K562 (cell line): ENCODE data around the gene JPH3. TPM values are rescaled to one million over a fixed set of nuclear protein-coding genes. Genes with fewer than 3 reads are reported as not detected.

ENCODE experiments used
- ARHGAP35 ChIP-seq: fragments of 450-650 bp; IDR thresholded peaks from 2 replicates; pipeline ENCODE4 v1.6.1; 2018; ENCODE audit not compliant: partially characterized antibody
- ATF1 ChIP-seq, 2 experiments: fragments of 450-650 bp in 1 of 2; IDR thresholded peaks; 2 replicates each; pipeline ENCODE4 v1.6.1; 2016; ENCODE audit warnings: missing compliant biosample characterization in 1 of 2, missing genetic modification characterization in 1 of 2
- ATF3 ChIP-seq, 2 experiments: fragments of 450-650 bp in 1 of 2; sonication (generic) in 1 of 2; formaldehyde crosslinking in 1 of 2; IDR thresholded peaks in 1 of 2; conservative IDR thresholded peaks in 1 of 2; 2 replicates each; pipeline versions ENCODE4 v1.6.1 to v1.8.1; 2016 to 2023; ENCODE audit warnings: mild to moderate bottlenecking in 2 of 2, moderate library complexity in 2 of 2, inconsistent platforms in 1 of 2, missing genetic modification reagents in 1 of 2
- BACH1 ChIP-seq: fragments of 200-800 bp; sonication (Bioruptor generic); IDR thresholded peaks from 2 replicates; pipeline ENCODE4 v1.6.1; 2016; ENCODE audit warnings: missing genetic modification characterization, missing compliant biosample characterization
- BDP1 ChIP-seq: IDR thresholded peaks from 3 replicates; pipeline ENCODE4 v1.6.1; 2011; ENCODE audit not compliant: insufficient read length, insufficient read depth
- CBFB ChIP-seq: sonication (generic); formaldehyde crosslinking; IDR thresholded peaks from 2 replicates; pipeline ENCODE4 v1.4.0; 2020; ENCODE audit warnings: mild to moderate bottlenecking, missing genetic modification reagents
- GATA2 ChIP-seq: sonication (generic); formaldehyde crosslinking; IDR thresholded peaks from 2 replicates; pipeline ENCODE4 v1.4.0; 2020; ENCODE audit warnings: mild to moderate bottlenecking, missing genetic modification reagents
- GATAD2A ChIP-seq: fragments of 450-650 bp; IDR thresholded peaks from 2 replicates; pipeline ENCODE4 v1.6.1; 2017
- HDGF ChIP-seq: fragments of 450-650 bp; IDR thresholded peaks from 2 replicates; pipeline ENCODE4 v1.6.1; 2016
- HMGN3 ChIP-seq: IDR thresholded peaks from 2 replicates; pipeline ENCODE4 v1.6.1; 2011; ENCODE audit warnings: borderline replicate concordance, low read depth, mild to moderate bottlenecking, mixed read lengths, low read length; ENCODE audit not compliant: insufficient read length; ENCODE audit errors: extremely low read depth
- IRF1 ChIP-seq: sonication (generic); formaldehyde crosslinking; IDR thresholded peaks from 2 replicates; pipeline ENCODE4 v1.8.0; 2022; ENCODE audit warnings: missing genetic modification reagents, mild to moderate bottlenecking, borderline replicate concordance
- JUN ChIP-seq, 2 experiments: sonication (generic) in 1 of 2; formaldehyde crosslinking in 1 of 2; IDR thresholded peaks; 2 replicates each; pipeline versions ENCODE4 v1.6.1 to v1.8.0; 2012 to 2022; ENCODE audit warnings: borderline replicate concordance in 2 of 2, mild to moderate bottlenecking in 2 of 2, improper control_type of control experiment in 1 of 2, low read depth in 1 of 2, low read length in 1 of 2, missing genetic modification reagents in 1 of 2
- MCM3 ChIP-seq: fragments of 450-650 bp; IDR thresholded peaks from 2 replicates; pipeline ENCODE4 v1.6.1; 2016
- NCOA4 ChIP-seq: fragments of 450-650 bp; IDR thresholded peaks from 2 replicates; pipeline ENCODE4 v1.6.1; 2018; ENCODE audit warnings: mild to moderate bottlenecking; ENCODE audit not compliant: partially characterized antibody
- NFIC ChIP-seq: fragments of 450-650 bp; IDR thresholded peaks from 2 replicates; pipeline ENCODE4 v1.6.1; 2017; ENCODE audit warnings: mild to moderate bottlenecking, inconsistent platforms
- PHF20 ChIP-seq: fragments of 450-650 bp; IDR thresholded peaks from 2 replicates; pipeline ENCODE4 v1.6.1; 2018; ENCODE audit not compliant: partially characterized antibody
- PPARD ChIP-seq: fragments of 250-450 bp; sonication (Bioruptor Pico); IDR thresholded peaks from 2 replicates; pipeline ENCODE4 v1.8.0; 2022; ENCODE audit warnings: inconsistent platforms, mild to moderate bottlenecking, moderate library complexity
- SMAD1 ChIP-seq: fragments of 150-350 bp; IDR thresholded peaks from 2 replicates; pipeline ENCODE4 v1.6.1; 2014; ENCODE audit warnings: low read length, low read depth; ENCODE audit not compliant: partially characterized antibody
- SNIP1 ChIP-seq: fragments of 450-650 bp; IDR thresholded peaks from 2 replicates; pipeline ENCODE4 v1.7.1; 2017; ENCODE audit warnings: low read depth, mild to moderate bottlenecking
- STAT5A ChIP-seq: IDR thresholded peaks from 2 replicates; pipeline ENCODE4 v1.6.1; 2012; ENCODE audit warnings: low read length, inconsistent platforms, borderline replicate concordance
- U2AF1 ChIP-seq: fragments of 200-400 bp; formaldehyde crosslinking; optimal IDR thresholded peaks from 2 replicates; pipeline ENCODE3; 2017; ENCODE audit warnings: mild to moderate bottlenecking, low read depth, low read length, moderate library complexity
- USF2 ChIP-seq: sonication (generic); formaldehyde crosslinking; IDR thresholded peaks from 2 replicates; pipeline ENCODE4 v1.5.0; 2020; ENCODE audit warnings: missing genetic modification reagents
- ZKSCAN1 ChIP-seq: fragments of 150-350 bp; IDR thresholded peaks from 2 replicates; pipeline ENCODE4 v1.6.1; 2016; ENCODE audit warnings: low read depth, low read length
- ZNF140 ChIP-seq: fragments of 250-450 bp; sonication (Bioruptor Pico); IDR thresholded peaks from 2 replicates; pipeline ENCODE4 v1.8.0; 2021; ENCODE audit warnings: moderate library complexity, mild to moderate bottlenecking, inconsistent platforms
- ZNF253 ChIP-seq: fragments of 250-450 bp; sonication (Bioruptor Pico); conservative IDR thresholded peaks from 2 replicates; pipeline ENCODE4 v1.6.1; 2021; ENCODE audit warnings: mild to moderate bottlenecking
- ZNF324 ChIP-seq: fragments of 250-450 bp; sonication (Bioruptor Pico); IDR thresholded peaks from 2 replicates; pipeline ENCODE4 v1.4.0; 2020; ENCODE audit warnings: mild to moderate bottlenecking
- ZNF384 ChIP-seq: IDR thresholded peaks from 2 replicates; pipeline ENCODE4 v1.6.1; 2012; ENCODE audit warnings: low read depth, low read length, improper control_type of control experiment
- polyA plus RNA-seq, 8 experiments: library from polyadenylated mRNA; depleted of rRNA in 4 of 8; stranded (reverse) in 5 of 8; unstranded in 3 of 8; fragments of >200 nt; fragmentation: Nextera tagmentation in 2 of 8; fragmentation: Illumina TruSeq in 1 of 8; extraction: Ambion mirVana in 2 of 8; extraction: Trizol in 1 of 8; gene quantifications; 2 replicates each; pipeline versions ENCODE4 v1.2.1 to v1.2.3, GENCODE V29; 2011 to 2014; ENCODE audit warnings: inconsistent platforms in 1 of 8, missing spikeins in 1 of 8
- total RNA-seq, 7 experiments: library from RNA; depleted of rRNA in 6 of 7; stranded (reverse); fragments of >200 nt in 6 of 7; fragmentation: Illumina TruSeq in 2 of 7; extraction: Trizol in 2 of 7; gene quantifications; 2 replicates each; pipeline versions ENCODE4 v1.2.1 to v1.2.3, GENCODE V29; 2011 to 2021; ENCODE audit warnings: low replicate concordance in 1 of 7

JPH3 gene
- total and polyA plus RNA-seq, 9 of the 15 experiments (the other 6 are each of a cell fraction or from before 2014, with no cell fraction given) = 0.01 TPM; not detected in 8

- TF ChIP-seq SNIP1 (no peak), U2AF1 (no peak), ZNF324 (CRISPR knock-in tag) (no peak), PHF20 (no peak), ARHGAP35 (no peak), MCM3 (no peak), PPARD (no peak), ZNF140 (CRISPR knock-in tag) (no peak), STAT5A (peak; percentile 76), ATF1 (CRISPR knock-in tag; IDR thresholded peaks at IDR 0.05) (no peak), ATF1 (tag; IDR thresholded peaks at IDR 0.05) (peak; percentile 87), CBFB (CRISPR knock-in tag) (0 out of 2 replicates have a peak, but pooled peaks have one; percentile 30), IRF1 (no peak), GATA2 (CRISPR knock-in tag) (peak; percentile 86), GATAD2A (0 out of 2 replicates have a peak, but pooled peaks have one; percentile 18), HMGN3 (peak; percentile 55), ZNF384 (no peak), NFIC (peak; percentile 64), BDP1 (no peak), USF2 (CRISPR knock-in tag) (no peak), BACH1 (tag) (no peak), ATF3 (IDR thresholded peaks at IDR 0.05) (no peak), ATF3 (CRISPR knock-in tag; conservative IDR thresholded peaks at IDR 0.05) (no peak), SMAD1 (no peak), NCOA4 (no peak), ZKSCAN1 (no peak), ZNF253 (CRISPR knock-in tag) (no peak), HDGF (no peak), JUN (IDR thresholded peaks at IDR 0.05; ENCODE audit: borderline replicate concordance, low read depth, low read length) (0 out of 2 replicates have a peak, but pooled peaks have one; percentile 9), JUN (CRISPR knock-in tag; IDR thresholded peaks at IDR 0.05; ENCODE audit: borderline replicate concordance) (no peak; the same call in 1 of the 2 replicates)
Observed at GRCh38 chr16:87721622-87722585, 119.6 kb downstream of the JPH3 start (continued).
